NOMO-1 (cell line): ENCODE results near the gene AP1S1.

ENCODE experiments used
- DNase-seq, 2 experiments: peaks; one replicate each; lab custom pipeline; 2025; ENCODE audit not compliant: unreplicated experiment in 2 of 2; lab: John Stamatoyannopoulos, UW

The AP1S1 gene

DNA sequence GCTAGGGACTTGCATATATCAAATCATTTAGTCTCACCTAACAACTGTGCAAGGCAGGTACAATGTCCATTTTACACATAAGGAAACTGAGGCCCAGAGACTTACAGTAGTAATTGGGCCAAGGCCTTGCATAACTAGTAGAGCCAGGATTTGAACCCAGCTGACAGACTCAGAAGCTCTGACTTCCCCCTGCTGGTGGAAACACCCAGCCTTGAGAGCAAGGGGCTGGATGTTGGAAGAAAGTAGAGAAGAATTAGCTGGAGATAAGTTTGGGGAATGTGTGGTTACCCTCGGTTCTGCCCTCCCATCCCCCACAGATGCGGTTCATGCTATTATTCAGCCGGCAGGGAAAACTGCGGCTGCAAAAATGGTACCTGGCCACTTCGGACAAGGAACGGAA, 2.0 kb downstream of the AP1S1 start:
- DNase-seq = no peak

- DNase-seq = no peak
Observed at GRCh38 chr7:101156866-101157589, 2.8 kb downstream of the AP1S1 start.

GRCh38 chr7:101159696-101160674, 5.7 kb downstream of the AP1S1 start:
- no peak for DNase-seq

DNA sequence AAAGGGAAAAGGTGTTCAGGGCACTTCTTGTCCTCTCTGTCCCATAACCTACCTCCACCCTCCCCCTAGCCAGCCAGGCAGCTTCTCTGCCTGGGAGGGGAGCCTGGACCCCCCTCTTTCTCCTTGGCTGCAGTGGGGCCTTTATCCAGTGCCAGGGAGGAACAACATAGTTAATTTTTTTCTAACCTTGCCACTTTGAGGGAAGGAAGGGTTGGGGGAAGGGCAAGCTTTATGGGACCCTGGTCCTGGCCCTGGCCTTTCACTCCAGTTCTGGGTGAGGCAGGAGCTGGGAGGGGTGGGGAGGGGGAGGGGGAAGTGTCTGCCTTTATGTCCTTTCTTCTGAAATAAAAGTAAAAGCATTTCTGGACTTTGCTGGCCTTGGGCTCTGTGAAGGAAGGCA, 6.6 kb downstream of the AP1S1 start:
- DNase-seq = no peak

GRCh38 chr7:101161692-101162471, 7.6 kb downstream of the AP1S1 start:
- no peak for DNase-seq

DNA sequence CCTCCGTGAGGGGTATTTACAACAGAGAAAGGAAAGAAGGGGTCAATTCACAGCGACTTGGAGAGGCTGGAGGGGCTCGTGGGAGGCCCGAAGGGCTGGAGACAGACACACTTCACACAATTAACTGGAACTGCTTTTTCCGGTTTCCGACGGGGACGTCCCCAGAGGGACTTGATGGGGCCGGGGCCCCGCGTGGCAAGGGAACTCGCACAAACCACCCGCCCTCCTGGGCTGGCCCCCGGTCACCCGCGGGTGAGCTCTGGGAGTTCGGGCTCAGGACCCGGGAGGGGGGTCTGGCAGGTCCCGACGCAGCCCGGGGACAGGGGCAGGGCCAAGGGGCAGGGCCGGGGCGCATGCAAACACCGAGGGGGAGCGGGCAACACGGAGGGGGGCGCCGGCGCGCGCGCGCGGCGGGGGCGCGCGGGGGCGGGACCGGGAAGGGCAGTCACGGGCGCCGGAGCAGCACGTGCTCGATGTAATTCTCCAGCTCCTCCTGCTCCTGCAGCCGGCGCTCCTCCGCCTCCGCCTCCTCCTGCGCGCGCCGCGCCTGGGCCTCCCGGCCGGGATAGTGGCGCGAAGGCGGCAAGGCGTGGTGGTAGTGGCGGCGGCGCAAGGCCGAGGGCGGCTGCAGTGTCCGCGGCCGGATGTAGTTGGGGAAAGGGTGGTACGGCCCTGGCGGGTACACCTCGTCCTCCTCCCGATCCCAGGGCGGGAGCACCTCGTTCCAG, 8.4 kb downstream of the AP1S1 start:
- peak; percentile 28 to 43 for DNase-seq

DNA sequence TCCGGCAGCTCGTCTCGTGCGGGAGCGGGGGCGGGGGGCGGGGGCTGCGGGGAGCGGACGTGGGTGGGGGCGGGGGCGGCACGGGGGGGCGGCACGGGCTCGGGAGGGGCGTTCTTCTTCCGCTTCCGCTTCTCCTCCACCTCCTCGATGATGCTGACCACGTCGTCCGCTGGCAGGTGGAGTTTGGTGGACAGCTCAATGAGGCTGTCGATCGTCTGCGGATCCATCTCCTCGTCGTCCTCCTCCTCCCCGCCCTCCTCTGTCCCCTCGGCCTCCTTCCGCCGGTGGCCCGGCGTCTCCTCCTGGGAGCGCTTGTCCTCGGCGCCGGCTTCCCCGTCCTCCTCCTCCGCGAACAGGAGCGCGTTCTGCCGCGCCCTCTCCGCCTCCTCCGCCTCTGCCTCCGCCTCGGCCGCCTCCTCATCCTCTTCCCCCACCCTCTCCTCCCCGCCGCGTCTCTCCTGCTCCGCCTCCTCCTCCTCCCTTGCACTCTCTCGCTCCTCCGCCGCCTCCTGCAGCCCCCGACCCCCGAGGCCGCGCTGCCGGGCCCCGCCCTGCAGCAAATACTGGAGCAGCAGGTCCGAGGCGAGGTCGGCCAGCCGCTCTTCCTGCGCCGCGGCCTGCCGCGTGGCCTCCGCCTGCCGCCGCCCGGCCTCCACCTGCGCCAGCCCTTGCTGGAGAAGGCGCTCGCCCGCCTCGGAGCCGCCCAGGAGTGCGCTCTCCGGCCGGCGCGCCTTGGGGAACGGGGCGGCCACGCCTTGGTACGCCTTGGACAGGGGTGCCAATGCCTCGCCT, 9.2 kb downstream of the AP1S1 start:
- DNase-seq = peak in 1 of 2 experiments; percentile 34

GRCh38 chr7:101164071-101164840, 10.0 kb downstream of the AP1S1 start:
- no peak for DNase-seq

DNA sequence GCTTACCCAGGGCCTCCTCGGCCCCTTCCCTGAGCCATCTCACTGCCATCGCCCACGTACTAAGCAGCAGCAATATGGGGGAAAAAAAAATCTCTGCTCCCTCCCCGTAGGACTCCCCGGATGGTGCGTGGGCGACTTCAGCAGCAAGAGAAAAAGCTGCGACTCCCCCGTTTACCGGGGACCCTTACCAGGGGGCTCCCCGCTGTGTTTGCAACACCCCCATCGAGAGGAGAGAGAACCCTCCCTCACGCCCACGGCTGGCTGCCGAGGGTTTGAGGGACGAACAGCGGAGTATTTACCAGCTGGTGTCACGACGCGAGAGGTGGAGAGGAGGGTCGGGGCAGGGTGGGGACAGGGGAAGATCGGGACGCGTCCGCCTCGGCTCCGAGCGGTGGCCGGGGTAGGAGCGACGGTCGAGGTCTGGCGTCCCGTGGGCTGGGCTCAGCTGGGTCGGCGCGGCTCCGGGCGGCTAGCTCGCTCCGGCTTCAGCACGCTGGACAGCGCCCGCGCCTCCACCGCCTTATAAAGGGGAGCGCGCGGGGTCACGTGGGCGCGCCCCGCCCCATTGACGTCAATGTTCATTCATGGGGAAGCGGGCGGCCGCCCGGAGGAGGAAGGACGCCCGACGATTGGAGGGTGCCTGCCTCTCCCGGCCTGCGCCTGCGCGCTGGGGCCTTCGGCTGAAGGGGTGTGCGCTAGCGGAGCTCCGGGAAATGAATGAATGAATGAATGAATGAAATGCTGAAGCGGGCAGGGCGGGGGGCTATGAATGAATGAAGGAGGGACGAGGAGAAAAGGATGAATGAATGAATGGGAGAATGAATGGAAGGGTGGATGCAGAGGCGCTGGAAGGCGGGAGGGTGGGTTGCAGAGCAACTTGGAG, 11.0 kb downstream of the AP1S1 start, which contains the start of gene VGF:
Gene VGF, minus strand, starts transcription at position 495 of the 883 bp plus-strand sequence. CDS start 726 bp downstream, outside the sequence.
- peak; percentile 97 to 98 for DNase-seq

DNA sequence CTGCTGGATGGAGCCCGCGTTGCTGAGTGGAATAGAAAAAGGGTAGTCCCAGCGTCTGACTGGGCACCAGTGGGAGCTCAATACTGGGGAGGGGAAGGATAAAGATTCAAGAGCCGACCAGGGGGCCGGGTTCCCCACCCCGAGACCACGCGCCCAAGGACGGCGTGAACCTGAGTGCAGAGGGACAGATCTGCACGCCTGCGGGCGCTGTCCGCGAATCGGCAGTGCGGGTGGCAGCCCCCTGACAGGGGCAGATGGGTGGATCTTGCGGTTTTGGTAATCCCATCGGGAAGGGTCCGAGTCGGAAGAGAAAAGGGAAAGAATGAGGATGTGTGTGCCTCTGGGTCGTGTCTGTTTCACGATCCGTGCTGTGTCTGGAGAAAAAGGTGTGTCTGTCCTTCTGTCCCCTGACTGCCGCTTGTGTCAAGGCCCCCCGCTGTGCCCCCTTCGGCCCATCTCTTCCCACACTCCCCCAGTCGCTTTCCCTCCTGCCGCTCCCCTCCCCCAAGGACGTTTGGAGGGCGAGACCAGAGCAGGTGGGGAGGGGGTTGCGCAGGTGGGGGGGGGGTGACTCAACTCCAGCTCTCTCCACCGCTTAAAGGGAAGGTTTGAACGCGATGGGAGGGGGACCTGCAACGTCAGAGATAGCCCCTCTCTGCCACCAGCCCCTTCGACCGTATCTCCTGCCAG, 11.8 kb downstream of the AP1S1 start:
- no peak for DNase-seq

DNA sequence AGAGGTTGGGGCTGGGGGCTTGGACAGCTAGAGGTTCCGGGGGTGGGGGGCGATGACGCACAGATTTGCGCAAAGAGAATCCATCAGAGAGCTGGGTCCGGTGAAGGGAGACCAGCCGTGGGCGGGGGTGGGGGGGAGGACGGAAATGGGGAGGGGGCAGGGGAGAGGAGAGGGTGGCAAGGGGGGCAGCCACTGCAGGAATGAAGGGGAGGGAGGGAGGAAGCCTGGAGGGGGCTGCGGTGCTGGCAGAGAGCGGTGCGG, 12.3 kb downstream of the AP1S1 start:
- no peak for DNase-seq

GRCh38 chr7:101166909-101167644, 12.8 kb downstream of the AP1S1 start:
- no peak for DNase-seq

DNA sequence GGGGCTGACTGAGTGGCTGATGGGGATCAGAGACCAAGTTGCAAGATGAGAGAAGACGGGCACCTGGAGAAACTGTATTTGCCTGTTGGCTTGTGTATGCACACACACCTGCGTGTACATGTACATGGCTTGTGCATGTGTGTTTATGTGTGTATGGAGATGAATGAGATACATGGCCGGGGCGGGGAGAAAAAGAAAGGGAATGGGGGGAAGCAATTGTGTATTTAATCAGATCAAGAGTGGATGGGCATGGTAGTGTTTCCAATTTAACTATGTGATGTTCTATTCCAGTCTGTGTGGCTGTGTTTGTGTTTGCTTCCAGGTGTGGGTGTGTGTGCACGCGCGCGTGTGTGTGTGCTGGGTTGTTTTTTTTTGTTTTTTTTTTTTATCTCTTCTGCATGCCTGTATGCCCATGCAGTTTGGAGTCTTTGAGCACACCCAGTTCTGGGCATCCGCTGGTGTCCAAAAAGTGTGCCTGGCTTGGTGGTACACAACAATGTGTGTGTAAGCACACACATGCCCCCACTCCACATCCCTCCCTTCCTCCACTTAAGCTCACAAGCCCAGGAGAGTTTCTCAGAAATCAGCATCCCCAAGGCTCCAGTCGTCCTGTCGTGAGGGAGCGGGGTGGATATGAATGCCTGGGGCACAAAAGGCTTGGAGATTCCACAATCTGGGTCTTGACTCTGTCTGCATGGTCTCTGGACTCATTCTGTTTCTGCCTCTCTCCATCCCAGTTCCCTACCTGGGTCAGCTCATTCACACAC, 13.6 kb downstream of the AP1S1 start:
- DNase-seq = no peak

- no peak for DNase-seq
Observed at GRCh38 chr7:101168412-101169049, 14.3 kb downstream of the AP1S1 start.

DNA sequence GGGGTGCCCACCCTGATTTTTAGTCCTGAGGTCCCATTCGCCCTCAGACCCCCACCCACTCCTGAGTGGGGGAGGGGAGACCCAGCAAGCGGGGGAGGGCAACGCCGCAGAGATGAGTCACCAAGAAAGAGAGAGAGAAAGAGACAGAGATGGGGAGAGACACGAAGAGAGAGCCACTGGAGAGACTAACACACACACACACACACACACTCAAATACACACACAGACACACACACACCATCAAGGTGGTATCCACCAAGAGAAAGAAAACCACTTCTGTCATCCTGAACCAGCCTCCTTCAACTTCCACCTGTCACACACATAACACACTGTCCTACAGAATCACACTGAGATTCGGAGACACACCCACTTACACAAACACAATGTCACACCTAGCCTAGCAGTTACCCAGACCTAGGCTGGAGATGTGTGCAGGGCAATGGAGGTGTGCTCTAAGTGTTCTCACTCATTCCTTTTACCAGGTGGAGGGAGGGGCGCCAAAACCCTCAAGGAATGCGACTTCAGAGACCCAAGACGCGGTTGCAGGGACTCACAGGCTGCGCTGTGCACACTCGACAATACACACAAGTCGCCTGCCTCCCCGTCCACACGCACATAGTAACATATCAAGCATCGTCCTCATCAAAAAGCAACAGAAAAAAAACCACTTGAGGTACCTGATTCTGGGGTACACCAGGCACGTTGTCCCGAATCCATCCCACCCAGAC, 15.0 kb downstream of the AP1S1 start:
- no peak for DNase-seq
